H9 (cell line): ENCODE results near the gene PTN. TPM values are rescaled to one million over a fixed set of nuclear protein-coding genes. Genes with fewer than 3 reads are reported as not detected.
A peak's percentile ranks its signal among the peaks of the same experiment; 100 is the strongest.

ENCODE experiments used
- DNase-seq: peaks from one replicate; pipeline ENCODE4 v3.0.0-alpha.2; 2017
- H2AFZ ChIP-seq: one replicate; pipeline ENCODE4 v1.6.1; 2013; ENCODE audit warnings: mild to moderate bottlenecking, low read length, control low read depth, moderate library complexity
- H2AK5ac ChIP-seq: 2 replicates; pipeline ENCODE4 v1.6.1; 2013; ENCODE audit warnings: low read length, control low read depth, mixed read lengths; ENCODE audit not compliant: insufficient read length
- H2BK120ac ChIP-seq: one replicate; pipeline ENCODE4 v1.6.1; 2013; ENCODE audit warnings: low read depth, mild to moderate bottlenecking, low read length, control low read depth, inconsistent platforms; ENCODE audit not compliant: poor library complexity, severe bottlenecking
- H2BK12ac ChIP-seq: 2 replicates; pipeline ENCODE4 v1.6.1; 2013; ENCODE audit warnings: low read length, control low read depth, mixed read lengths, low read depth; ENCODE audit not compliant: insufficient read length
- H2BK15ac ChIP-seq: 2 replicates; pipeline ENCODE4 v1.6.1; 2013; ENCODE audit warnings: low read depth, low read length, control low read depth
- H2BK20ac ChIP-seq: one replicate; pipeline ENCODE4 v1.6.1; 2013; ENCODE audit warnings: low read depth, mild to moderate bottlenecking, low read length, control low read depth, inconsistent platforms; ENCODE audit not compliant: poor library complexity, severe bottlenecking
- H2BK5ac ChIP-seq: 2 replicates; pipeline ENCODE4 v1.6.1; 2013; ENCODE audit warnings: low read length, control low read depth, mixed read lengths; ENCODE audit not compliant: insufficient read length
- H3K14ac ChIP-seq: 2 replicates; pipeline ENCODE4 v1.6.1; 2013; ENCODE audit warnings: low read length, control low read depth; ENCODE audit not compliant: insufficient read depth
- H3K18ac ChIP-seq: 2 replicates; pipeline ENCODE4 v1.6.1; 2013; ENCODE audit warnings: low read depth, mild to moderate bottlenecking, mixed read lengths, low read length, control low read depth; ENCODE audit not compliant: insufficient read length
- H3K23ac ChIP-seq: 2 replicates; pipeline ENCODE4 v1.6.1; 2013; ENCODE audit warnings: low read length, control low read depth, mixed read lengths, low read depth; ENCODE audit not compliant: insufficient read length
- H3K23me2 ChIP-seq: 2 replicates; pipeline ENCODE4 v1.6.1; 2013; ENCODE audit warnings: low read depth, mild to moderate bottlenecking, mixed read lengths, low read length, control low read depth; ENCODE audit not compliant: insufficient read length, poor library complexity, severe bottlenecking
- H3K27ac ChIP-seq: 2 replicates; pipeline ENCODE4 v1.5.1; 2013; ENCODE audit warnings: low read length, control low read depth, mixed read lengths, low read depth; ENCODE audit not compliant: insufficient read length
- H3K27me3 ChIP-seq: 2 replicates; pipeline ENCODE4 v1.6.1; 2013; ENCODE audit warnings: low read length, control low read depth, inconsistent platforms; ENCODE audit not compliant: insufficient read depth
- H3K4ac ChIP-seq: 2 replicates; pipeline ENCODE4 v1.6.1; 2013; ENCODE audit warnings: low read depth, mild to moderate bottlenecking, control low read depth, inconsistent platforms, low read length, moderate library complexity
- H3K4me1 ChIP-seq: 2 replicates; pipeline ENCODE4 v1.6.1; 2013; ENCODE audit warnings: low read length, control low read depth, inconsistent platforms; ENCODE audit not compliant: insufficient read depth
- H3K4me2 ChIP-seq: 2 replicates; pipeline ENCODE4 v1.6.1; 2013; ENCODE audit warnings: low read length, control low read depth, mixed read lengths; ENCODE audit not compliant: insufficient read length, insufficient read depth
- H3K56ac ChIP-seq: 2 replicates; pipeline ENCODE4 v1.6.1; 2013; ENCODE audit warnings: low read depth, mild to moderate bottlenecking, mixed read lengths, low read length, control low read depth; ENCODE audit not compliant: insufficient read length
- H3K79me1 ChIP-seq: 2 replicates; pipeline ENCODE4 v1.6.1; 2013; ENCODE audit warnings: low read depth, mild to moderate bottlenecking, moderate library complexity, low read length, control low read depth, inconsistent platforms; ENCODE audit not compliant: insufficient read depth, poor library complexity, severe bottlenecking
- H3K79me2 ChIP-seq: 2 replicates; pipeline ENCODE4 v1.6.1; 2013; ENCODE audit warnings: low read length, control low read depth, inconsistent platforms; ENCODE audit not compliant: insufficient read depth
- H3K9ac ChIP-seq: 2 replicates; pipeline ENCODE4 v1.6.1; 2013; ENCODE audit warnings: low read length, control low read depth, mixed read lengths; ENCODE audit not compliant: insufficient read length; ENCODE audit errors: extremely low read depth
- H3K9me3 ChIP-seq: one replicate; pipeline ENCODE4 v1.6.1; 2013; ENCODE audit warnings: low read depth, low read length, inconsistent platforms; ENCODE audit not compliant: control insufficient read depth
- H3T11ph ChIP-seq: one replicate; pipeline ENCODE4 v1.6.1; 2013; ENCODE audit warnings: mild to moderate bottlenecking, low read length, control low read depth, inconsistent platforms
- H4K20me1 ChIP-seq: one replicate; pipeline ENCODE4 v1.6.1; 2013; ENCODE audit not compliant: control insufficient read depth, insufficient read length, insufficient read depth
- H4K5ac ChIP-seq: 2 replicates; pipeline ENCODE4 v1.6.1; 2013; ENCODE audit warnings: low read depth, mild to moderate bottlenecking, mixed read lengths, low read length, control low read depth; ENCODE audit not compliant: insufficient read length
- H4K8ac ChIP-seq: replicated peaks from 2 replicates; pipeline ENCODE4 v1.6.1; 2013; ENCODE audit warnings: low read length, control low read depth, mixed read lengths, low read depth; ENCODE audit not compliant: insufficient read length
- H4K91ac ChIP-seq: 2 replicates; pipeline ENCODE4 v1.6.1; 2013; ENCODE audit warnings: low read depth, mild to moderate bottlenecking, moderate library complexity, mixed read lengths, low read length, control low read depth; ENCODE audit not compliant: insufficient read length
- H3K27ac Mint-ChIP-seq, 3 experiments: 2 replicates in 2 of 3; 3 replicates in 1 of 3; pipeline ENCODE4 v1.8.0; 2020 to 2021; ENCODE audit warnings: mixed read lengths in 3 of 3, mild to moderate bottlenecking in 1 of 3, moderate library complexity in 1 of 3
- H3K27me3 Mint-ChIP-seq: 2 replicates; pipeline ENCODE4 v1.8.0; 2021; ENCODE audit warnings: low read depth, mild to moderate bottlenecking, moderate library complexity, mixed read lengths
- H3K36me3 Mint-ChIP-seq, 3 experiments: 2 replicates in 2 of 3; 3 replicates in 1 of 3; pipeline ENCODE4 v1.8.0; 2020 to 2021; ENCODE audit warnings: low read depth in 3 of 3, mixed read lengths in 3 of 3; ENCODE audit not compliant: insufficient read depth in 1 of 3
- H3K4me1 Mint-ChIP-seq, 2 experiments: 2 replicates each; pipeline ENCODE4 v1.8.0; 2020; ENCODE audit warnings: mixed read lengths in 2 of 2
- H3K4me3 Mint-ChIP-seq, 2 experiments: 2 replicates in 1 of 2; 3 replicates in 1 of 2; pipeline ENCODE4 v1.8.0; 2020 to 2021; ENCODE audit warnings: mild to moderate bottlenecking in 2 of 2, mixed read lengths in 2 of 2, moderate library complexity in 1 of 2
- H3K9me3 Mint-ChIP-seq, 2 experiments: 2 replicates in 1 of 2; 3 replicates in 1 of 2; pipeline ENCODE4 v1.8.0; 2020; ENCODE audit warnings: mild to moderate bottlenecking in 2 of 2, mixed read lengths in 2 of 2, moderate library complexity in 1 of 2
- WGBS: extraction: QIAGEN DNeasy Blood & Tissue Kit; methylation state at CpG from one replicate; pipeline ENCODE4 v1.1.7; 2013; ENCODE audit warnings: missing lambda C conversion rate, low lambda C conversion rate, mixed read lengths; ENCODE audit not compliant: insufficient read length; ENCODE audit errors: extremely low coverage; 5-methylcytosine and 5-hydroxymethylcytosine counted together
- total RNA-seq: library from RNA; stranded (reverse); gene quantifications from 2 replicates; pipeline ENCODE4 v1.2.1, GENCODE V29; 2021
- TF ChIP-seq, protein P1 (sequence below): fragments of 200-600 bp; sonication (generic); conservative IDR thresholded peaks from 3 replicates; pipeline ENCODE4 v1.8.0; 2021; ENCODE audit warnings: antibody characterized with exemption, mild to moderate bottlenecking

The PTN gene
- total RNA-seq, 1 experiment from 2014 or later: 16.5 TPM

DNA sequence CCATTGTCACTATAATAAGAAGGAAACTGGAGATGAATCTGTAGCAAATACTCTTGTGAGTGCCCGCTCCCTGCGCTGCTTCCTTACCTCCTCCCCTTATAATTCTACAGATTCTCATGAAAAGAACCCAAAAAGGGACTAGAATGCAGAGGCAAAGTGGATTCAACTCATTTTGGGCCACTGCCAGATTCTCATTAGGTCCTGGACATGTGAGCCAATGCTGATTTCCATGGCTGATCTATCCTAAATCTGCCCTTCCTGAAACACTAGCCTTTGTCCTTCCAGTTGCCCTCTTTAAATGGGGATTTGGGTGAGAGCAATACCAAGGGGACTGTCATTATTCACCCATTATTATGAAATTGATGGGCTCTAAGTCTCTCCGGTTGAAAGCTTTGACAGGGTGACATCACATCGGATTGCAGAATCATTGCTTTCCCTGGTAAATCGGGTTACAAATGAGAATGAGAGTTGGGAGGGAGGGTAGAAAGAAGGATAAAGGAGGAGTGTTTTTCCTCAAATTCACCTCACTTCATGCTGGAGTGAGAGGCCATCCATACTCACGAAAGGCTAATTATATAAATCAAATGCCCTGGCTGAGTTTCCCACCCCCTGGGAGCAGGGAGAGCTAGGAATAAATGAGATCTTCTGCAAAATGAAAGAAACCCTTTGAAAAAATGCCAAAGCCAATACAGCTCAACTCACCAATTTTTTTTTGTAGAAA lies 37.5 kb downstream of the PTN start:
- H3K56ac ChIP-seq: no peak overlapping the region
- no peaks in the 10 kb centered on the region for H3K23me2 ChIP-seq
- no CpG with 5 or more reads among the region's 6 CpGs for WGBS
- H3K79me2 ChIP-seq: no peaks in the 10 kb centered on the region
- H2BK5ac ChIP-seq: no peak overlapping the region
- Mint-ChIP-seq H3K36me3 (peaks cover 0 to 6% (median 0%) of the 10 kb centered on the region in 3 experiments; a peak in 2 of 7 replicates), H3K4me1 (peaks cover 0 to 19% of the 10 kb centered on the region in 2 experiments), H3K27me3 (no peaks in the 10 kb centered on the region), H3K9me3 (peaks cover 0 to 3% of the 10 kb centered on the region in 2 experiments; a peak in 1 of 5 replicates), H3K4me3 (no peak overlapping the region), H3K27ac (0 out of 7 replicates have a peak overlapping the region, but pooled peaks of 1 of the 3 experiments have one; percentile 56)
- H2BK120ac ChIP-seq: no peak overlapping the region
- no peaks in the 10 kb centered on the region for H4K20me1 ChIP-seq
- H3K9ac ChIP-seq: no peak overlapping the region
- no peak overlapping the region for H3K4me2 ChIP-seq
- no peak overlapping the region for H2BK15ac ChIP-seq
- H4K8ac ChIP-seq: no peak overlapping the region
- no peak overlapping the region for H4K91ac ChIP-seq
- TF ChIP-seq, protein P1, sequence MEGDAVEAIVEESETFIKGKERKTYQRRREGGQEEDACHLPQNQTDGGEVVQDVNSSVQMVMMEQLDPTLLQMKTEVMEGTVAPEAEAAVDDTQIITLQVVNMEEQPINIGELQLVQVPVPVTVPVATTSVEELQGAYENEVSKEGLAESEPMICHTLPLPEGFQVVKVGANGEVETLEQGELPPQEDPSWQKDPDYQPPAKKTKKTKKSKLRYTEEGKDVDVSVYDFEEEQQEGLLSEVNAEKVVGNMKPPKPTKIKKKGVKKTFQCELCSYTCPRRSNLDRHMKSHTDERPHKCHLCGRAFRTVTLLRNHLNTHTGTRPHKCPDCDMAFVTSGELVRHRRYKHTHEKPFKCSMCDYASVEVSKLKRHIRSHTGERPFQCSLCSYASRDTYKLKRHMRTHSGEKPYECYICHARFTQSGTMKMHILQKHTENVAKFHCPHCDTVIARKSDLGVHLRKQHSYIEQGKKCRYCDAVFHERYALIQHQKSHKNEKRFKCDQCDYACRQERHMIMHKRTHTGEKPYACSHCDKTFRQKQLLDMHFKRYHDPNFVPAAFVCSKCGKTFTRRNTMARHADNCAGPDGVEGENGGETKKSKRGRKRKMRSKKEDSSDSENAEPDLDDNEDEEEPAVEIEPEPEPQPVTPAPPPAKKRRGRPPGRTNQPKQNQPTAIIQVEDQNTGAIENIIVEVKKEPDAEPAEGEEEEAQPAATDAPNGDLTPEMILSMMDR: no peak
- no peak overlapping the region for H3T11ph ChIP-seq
- H2AK5ac ChIP-seq: no peak overlapping the region
- no peaks in the 10 kb centered on the region for H3K9me3 ChIP-seq
- no peak overlapping the region for H2AFZ ChIP-seq
- no peak overlapping the region for H2BK12ac ChIP-seq
- no peak overlapping the region for H3K14ac ChIP-seq
- H3K4ac ChIP-seq: no peak overlapping the region
- no peak overlapping the region for H3K27ac ChIP-seq
- no peak overlapping the region for H3K23ac ChIP-seq
- H2BK20ac ChIP-seq: no peak overlapping the region
- no peaks in the 10 kb centered on the region for H3K27me3 ChIP-seq
- no peak for DNase-seq
- no peaks in the 10 kb centered on the region for H3K79me1 ChIP-seq
- no peak overlapping the region for H4K5ac ChIP-seq
- no peaks in the 10 kb centered on the region for H3K4me1 ChIP-seq
- H3K18ac ChIP-seq: no peak overlapping the region
